ENCODE measurements around the gene CHMP4B. TPM values are rescaled to one million over a fixed set of nuclear protein-coding genes. Genes with fewer than 3 reads are reported as not detected.
A peak's percentile ranks its signal among the peaks of the same experiment; 100 is the strongest.

CHMP4B gene
- total RNA-seq, 1 experiment from 2014 or later = 68.9 TPM

- no peaks in the 10 kb centered on the region for H3K36me3 ChIP-seq (ENCODE audit: insufficient read depth, low read length, poor library complexity, severe bottlenecking)
- ChIA-PET POLR2A (ENCODE audit: low non-redundant PET) (no interaction called here), CTCF (no interaction called here)
- no peak for DNase-seq (ENCODE audit: low spot score)
- intact Hi-C loops (cut with micrococcal nuclease; ENCODE audit: unreplicated experiment) = loop anchor here (10.0 kb wide), 1 partner anchor 326 kb away; no protein-coding TSS in a partner anchor
- H3K4me1 ChIP-seq (ENCODE audit: insufficient read depth, low read length, poor library complexity, severe bottlenecking) = no peaks in the 10 kb centered on the region
- no peak overlapping the region for H3K4me3 ChIP-seq (ENCODE audit: low read depth, low read length, poor library complexity, severe bottlenecking)
- no peaks in the 10 kb centered on the region for H3K27me3 ChIP-seq (replicated peaks; ENCODE audit: insufficient read depth, low read depth, low read length, poor library complexity)
- no peak overlapping the region for H3K27ac ChIP-seq (ENCODE audit: low read depth, low read length, poor library complexity, severe bottlenecking)
- no TSS peak for BruUV-seq (replicated peaks)
- no peaks in the 10 kb centered on the region for H3K9me3 ChIP-seq (ENCODE audit: low read depth, low read length, poor library complexity, severe bottlenecking)
- TF ChIP-seq, protein P1, sequence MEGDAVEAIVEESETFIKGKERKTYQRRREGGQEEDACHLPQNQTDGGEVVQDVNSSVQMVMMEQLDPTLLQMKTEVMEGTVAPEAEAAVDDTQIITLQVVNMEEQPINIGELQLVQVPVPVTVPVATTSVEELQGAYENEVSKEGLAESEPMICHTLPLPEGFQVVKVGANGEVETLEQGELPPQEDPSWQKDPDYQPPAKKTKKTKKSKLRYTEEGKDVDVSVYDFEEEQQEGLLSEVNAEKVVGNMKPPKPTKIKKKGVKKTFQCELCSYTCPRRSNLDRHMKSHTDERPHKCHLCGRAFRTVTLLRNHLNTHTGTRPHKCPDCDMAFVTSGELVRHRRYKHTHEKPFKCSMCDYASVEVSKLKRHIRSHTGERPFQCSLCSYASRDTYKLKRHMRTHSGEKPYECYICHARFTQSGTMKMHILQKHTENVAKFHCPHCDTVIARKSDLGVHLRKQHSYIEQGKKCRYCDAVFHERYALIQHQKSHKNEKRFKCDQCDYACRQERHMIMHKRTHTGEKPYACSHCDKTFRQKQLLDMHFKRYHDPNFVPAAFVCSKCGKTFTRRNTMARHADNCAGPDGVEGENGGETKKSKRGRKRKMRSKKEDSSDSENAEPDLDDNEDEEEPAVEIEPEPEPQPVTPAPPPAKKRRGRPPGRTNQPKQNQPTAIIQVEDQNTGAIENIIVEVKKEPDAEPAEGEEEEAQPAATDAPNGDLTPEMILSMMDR (conservative IDR thresholded peaks at IDR 0.05; ENCODE audit: low read depth, low read length) = no peak
- TF ChIP-seq EZH2 (IDR thresholded peaks at IDR 0.05; ENCODE audit: borderline replicate concordance, low read depth, low read length, poor library complexity, severe bottlenecking) = no peak
Measured at GRCh38 chr20:33798444-33798843, 12.7 kb upstream of the CHMP4B start.

DNA sequence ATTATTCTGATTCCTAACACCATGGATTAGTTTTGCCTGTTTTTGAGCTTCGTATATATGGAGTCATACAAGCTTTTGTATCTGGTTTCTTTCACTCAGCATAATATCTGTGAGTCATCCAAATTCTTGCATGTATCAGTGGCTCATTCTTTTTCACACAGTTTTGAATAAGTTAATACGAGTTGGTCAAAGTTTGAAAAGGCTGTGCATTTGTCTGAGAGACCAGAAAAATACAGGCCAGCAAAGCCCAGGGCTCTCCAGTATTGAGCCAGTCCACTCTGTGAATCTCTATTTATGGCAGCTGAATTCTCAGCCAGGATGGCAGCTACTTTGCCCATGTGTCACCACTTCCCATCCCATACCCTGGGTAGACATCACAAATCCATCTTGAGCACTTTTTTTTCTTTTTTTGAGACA is 7.2 kb upstream of the CHMP4B start:
- H3K36me3 ChIP-seq (ENCODE audit: insufficient read depth, low read length, poor library complexity, severe bottlenecking) = no peaks in the 10 kb centered on the region
- ChIA-PET CTCF (no interaction called here), POLR2A (ENCODE audit: low non-redundant PET) (no interaction called here)
- BruUV-seq (replicated peaks) = no TSS peak
- H3K4me1 ChIP-seq (ENCODE audit: insufficient read depth, low read length, poor library complexity, severe bottlenecking) = no peaks in the 10 kb centered on the region
- no peak for TF ChIP-seq EZH2 (IDR thresholded peaks at IDR 0.05; ENCODE audit: borderline replicate concordance, low read depth, low read length, poor library complexity, severe bottlenecking)
- TF ChIP-seq, protein P1 (conservative IDR thresholded peaks at IDR 0.05; ENCODE audit: low read depth, low read length) = no peak
- no peaks in the 10 kb centered on the region for H3K9me3 ChIP-seq (ENCODE audit: low read depth, low read length, poor library complexity, severe bottlenecking)
- intact Hi-C loops (cut with micrococcal nuclease; ENCODE audit: unreplicated experiment) = no loop called here
- H3K27me3 ChIP-seq (replicated peaks; ENCODE audit: insufficient read depth, low read depth, low read length, poor library complexity) = no peaks in the 10 kb centered on the region
- no peak overlapping the region for H3K4me3 ChIP-seq (ENCODE audit: low read depth, low read length, poor library complexity, severe bottlenecking)
- peak; percentile 39 for DNase-seq (ENCODE audit: low spot score)
- no peak overlapping the region for H3K27ac ChIP-seq (ENCODE audit: low read depth, low read length, poor library complexity, severe bottlenecking)

- H3K9me3 ChIP-seq (ENCODE audit: low read depth, low read length, poor library complexity, severe bottlenecking) = no peaks in the 10 kb centered on the region
- no peak for TF ChIP-seq EZH2 (IDR thresholded peaks at IDR 0.05; ENCODE audit: borderline replicate concordance, low read depth, low read length, poor library complexity, severe bottlenecking)
- TF ChIP-seq, protein P1 (conservative IDR thresholded peaks at IDR 0.05; ENCODE audit: low read depth, low read length) = no peak
- no peak overlapping the region for H3K4me3 ChIP-seq (ENCODE audit: low read depth, low read length, poor library complexity, severe bottlenecking)
- ChIA-PET POLR2A (ENCODE audit: low non-redundant PET) (no interaction called here), CTCF (no interaction called here)
- peaks cover 8% of the 10 kb centered on the region for H3K4me1 ChIP-seq (ENCODE audit: insufficient read depth, low read length, poor library complexity, severe bottlenecking)
- H3K27ac ChIP-seq (ENCODE audit: low read depth, low read length, poor library complexity, severe bottlenecking) = no peak overlapping the region
- BruUV-seq (replicated peaks) = no TSS peak
- DNase-seq (ENCODE audit: low spot score) = no peak
- H3K27me3 ChIP-seq (replicated peaks; ENCODE audit: insufficient read depth, low read depth, low read length, poor library complexity) = no peaks in the 10 kb centered on the region
- intact Hi-C loops (cut with micrococcal nuclease; ENCODE audit: unreplicated experiment) = no loop called here
- no peaks in the 10 kb centered on the region for H3K36me3 ChIP-seq (ENCODE audit: insufficient read depth, low read length, poor library complexity, severe bottlenecking)
Measured at GRCh38 chr20:33808388-33808787, 2.8 kb upstream of the CHMP4B start.
